ENCODE results near the gene IKZF1.

DNA sequence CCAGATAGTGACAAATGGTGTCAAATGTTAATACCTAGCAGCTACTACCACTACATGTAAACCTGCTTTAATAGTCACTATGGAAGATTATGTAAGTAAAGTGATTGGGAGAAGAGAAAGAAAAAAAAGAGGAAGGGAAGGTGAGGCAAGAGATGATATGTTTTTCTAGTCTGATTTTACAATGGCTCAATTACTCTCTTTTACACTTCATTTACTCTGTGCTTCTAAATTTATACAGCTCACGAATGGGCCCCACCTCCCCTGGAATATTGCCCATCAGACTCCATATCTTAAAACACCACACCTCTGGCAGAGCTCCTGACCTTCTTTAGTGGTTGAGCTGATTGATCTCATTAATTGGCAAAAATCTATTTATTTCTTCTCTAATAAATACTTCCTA lies 28.0 kb upstream of the IKZF1 start:
- TF ChIP-seq ZNF274 (IDR thresholded peaks at IDR 0.05; ENCODE audit: low read depth, low read length), result no peak
- TF ChIP-seq YY1 (IDR thresholded peaks at IDR 0.05; ENCODE audit: insufficient read depth, insufficient read length), result no peak
- TF ChIP-seq SUZ12 (IDR thresholded peaks at IDR 0.05; ENCODE audit: extremely low read depth, insufficient read depth, insufficient read length), result no peak
